ENCODE data around the gene MKNK2. TPM values are rescaled to one million over a fixed set of nuclear protein-coding genes. Genes with fewer than 3 reads are reported as not detected.
A peak's percentile ranks its signal among the peaks of the same experiment; 100 is the strongest.

Gene MKNK2
- total and polyA plus RNA-seq, 2 of the 13 experiments (the other 11 are each of a cell fraction or from before 2014, with no cell fraction given), result 44.9 to 112 TPM

- TF ChIP-seq ZNF407 (CRISPR knock-in tag; IDR thresholded peaks at IDR 0.05; ENCODE audit: not compliant biosample characterization) (peak; percentile 55), ZNF180 (CRISPR knock-in tag; IDR thresholded peaks at IDR 0.05; ENCODE audit: borderline replicate concordance, low read depth) (no peak), ZNF232 (CRISPR knock-in tag; IDR thresholded peaks at IDR 0.05; ENCODE audit: borderline replicate concordance) (0 out of 2 replicates have a peak, but pooled peaks have one; percentile 79), MAFG (CRISPR knock-in tag; IDR thresholded peaks at IDR 0.05) (no peak), HOXA9 (CRISPR knock-in tag; IDR thresholded peaks at IDR 0.05; ENCODE audit: borderline replicate concordance) (no peak), PRPF4 (IDR thresholded peaks at IDR 0.05; ENCODE audit: low read depth, low read length, poor library complexity, severe bottlenecking) (no peak), CREB1 (IDR thresholded peaks at IDR 0.05) (peak; percentile 80), CREB1 (CRISPR knock-in tag; IDR thresholded peaks at IDR 0.05) (no peak), FOSL1 (CRISPR knock-in tag; IDR thresholded peaks at IDR 0.05; ENCODE audit: borderline replicate concordance) (0 out of 2 replicates have a peak, but pooled peaks have one; percentile 29), CHD4 (IDR thresholded peaks at IDR 0.05; ENCODE audit: borderline replicate concordance, low read length) (peak; percentile 98; the same call in 1 of the 2 replicates), ZGPAT (CRISPR knock-in tag; IDR thresholded peaks at IDR 0.05) (peak; percentile 57), ZNF260 (CRISPR knock-in tag; IDR thresholded peaks at IDR 0.05; ENCODE audit: borderline replicate concordance, low read depth) (no peak), TAF1 (CRISPR knock-in tag; IDR thresholded peaks at IDR 0.05) (peak; percentile 81), GTF2F1 (IDR thresholded peaks at IDR 0.05; ENCODE audit: low read length) (peak; percentile 96)
- TF ChIP-seq, protein P1, sequence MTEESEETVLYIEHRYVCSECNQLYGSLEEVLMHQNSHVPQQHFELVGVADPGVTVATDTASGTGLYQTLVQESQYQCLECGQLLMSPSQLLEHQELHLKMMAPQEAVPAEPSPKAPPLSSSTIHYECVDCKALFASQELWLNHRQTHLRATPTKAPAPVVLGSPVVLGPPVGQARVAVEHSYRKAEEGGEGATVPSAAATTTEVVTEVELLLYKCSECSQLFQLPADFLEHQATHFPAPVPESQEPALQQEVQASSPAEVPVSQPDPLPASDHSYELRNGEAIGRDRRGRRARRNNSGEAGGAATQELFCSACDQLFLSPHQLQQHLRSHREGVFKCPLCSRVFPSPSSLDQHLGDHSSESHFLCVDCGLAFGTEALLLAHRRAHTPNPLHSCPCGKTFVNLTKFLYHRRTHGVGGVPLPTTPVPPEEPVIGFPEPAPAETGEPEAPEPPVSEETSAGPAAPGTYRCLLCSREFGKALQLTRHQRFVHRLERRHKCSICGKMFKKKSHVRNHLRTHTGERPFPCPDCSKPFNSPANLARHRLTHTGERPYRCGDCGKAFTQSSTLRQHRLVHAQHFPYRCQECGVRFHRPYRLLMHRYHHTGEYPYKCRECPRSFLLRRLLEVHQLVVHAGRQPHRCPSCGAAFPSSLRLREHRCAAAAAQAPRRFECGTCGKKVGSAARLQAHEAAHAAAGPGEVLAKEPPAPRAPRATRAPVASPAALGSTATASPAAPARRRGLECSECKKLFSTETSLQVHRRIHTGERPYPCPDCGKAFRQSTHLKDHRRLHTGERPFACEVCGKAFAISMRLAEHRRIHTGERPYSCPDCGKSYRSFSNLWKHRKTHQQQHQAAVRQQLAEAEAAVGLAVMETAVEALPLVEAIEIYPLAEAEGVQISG (CRISPR knock-in tag; IDR thresholded peaks at IDR 0.05), result peak; percentile 41
Observed at GRCh38 chr19:2050991-2051772, at the start of gene MKNK2 (continued).

Data from HepG2 (cell line).